Jurkat, Clone E6-1 (cell line): ENCODE measurements around the gene LHFPL6.

Source experiments
- DNase-seq: peaks from one replicate; pipeline ENCODE4 v3.0.0-alpha.2; 2011; ENCODE audit warnings: low read depth, low spot score
- H3K4me3 ChIP-seq: 2 replicates; pipeline ENCODE4 v1.5.1; 2011; ENCODE audit warnings: mild to moderate bottlenecking, low read length, control low read depth, moderate library complexity

Gene LHFPL6

DNA sequence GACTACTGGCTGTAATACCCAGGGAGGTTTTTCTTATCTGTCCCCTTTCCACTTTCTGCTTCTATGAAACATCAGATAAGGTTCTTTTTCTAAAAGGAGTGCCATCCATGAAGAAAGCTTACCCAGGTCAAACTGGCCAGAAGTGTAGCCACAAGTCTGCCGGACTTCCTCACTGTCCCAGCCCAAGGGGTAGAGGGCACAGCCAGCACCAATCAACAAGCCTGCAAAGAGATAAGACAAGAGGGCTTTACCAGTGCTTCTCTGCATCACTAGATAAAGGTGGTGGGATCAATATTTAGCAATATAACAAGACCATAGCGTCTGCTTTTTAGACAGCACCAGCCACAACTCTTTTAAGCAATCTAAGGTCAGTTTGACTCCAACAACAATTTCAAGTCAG is 224.7 kb downstream of the LHFPL6 start:
- H3K4me3 ChIP-seq = no peak overlapping the region
- no peak for DNase-seq

DNA sequence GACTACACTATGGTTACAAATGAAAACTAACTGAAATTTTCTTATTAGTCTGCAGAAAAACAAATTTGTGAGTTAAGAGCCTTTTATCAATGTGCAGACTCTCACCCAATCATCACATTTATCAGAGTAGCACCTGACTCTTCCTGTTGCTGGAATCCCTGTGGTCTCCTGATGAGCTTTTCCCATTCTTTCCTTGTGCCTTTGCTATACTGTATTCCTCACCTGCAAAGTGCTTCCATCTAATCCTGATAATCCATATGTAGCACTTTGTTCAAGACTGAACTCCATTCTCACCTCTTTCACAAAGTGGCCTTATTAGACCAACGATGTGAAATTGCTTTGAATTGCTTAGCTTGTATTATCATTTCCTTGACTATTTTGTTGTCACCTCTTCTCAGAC is 225.3 kb downstream of the LHFPL6 start:
- no peak for DNase-seq
- no peak overlapping the region for H3K4me3 ChIP-seq

DNA sequence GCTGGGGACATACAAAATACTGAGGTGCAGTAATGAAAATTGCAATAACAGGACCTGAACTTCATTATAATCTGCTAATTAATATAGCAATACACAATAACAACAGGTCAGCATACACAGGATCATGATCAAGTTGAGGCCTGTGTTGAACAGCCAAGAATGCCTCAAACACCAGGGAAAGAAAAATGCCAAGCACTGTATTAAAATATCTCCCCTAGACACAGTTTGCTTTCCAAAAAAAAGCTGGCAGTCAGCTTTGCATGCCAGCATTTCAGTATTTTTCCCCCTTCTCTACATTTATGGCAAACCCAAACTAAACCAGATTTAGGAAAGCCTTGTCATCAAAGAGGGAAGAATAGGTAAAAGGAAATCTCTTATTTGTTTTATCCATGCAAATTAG is 226.9 kb downstream of the LHFPL6 start:
- no peak for DNase-seq
- H3K4me3 ChIP-seq = no peak overlapping the region

DNA sequence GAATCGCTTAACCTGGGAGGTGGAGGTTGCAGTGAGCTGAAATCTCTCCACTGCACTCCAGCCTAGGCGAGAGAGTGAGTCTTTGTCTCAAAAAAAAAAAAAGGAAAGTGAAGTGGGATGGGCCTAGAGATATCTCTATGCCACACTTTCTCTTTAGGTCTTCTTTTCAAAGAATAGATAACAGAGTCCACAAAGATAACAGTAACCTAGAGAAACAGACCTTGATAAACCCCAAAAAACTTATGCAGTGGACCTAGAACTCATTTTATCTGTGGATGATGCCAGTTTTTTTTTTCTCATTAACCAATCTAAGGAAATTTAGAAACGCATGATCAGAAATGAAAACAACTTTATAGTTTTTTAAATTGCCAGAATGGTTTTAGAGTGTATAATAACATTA is 227.4 kb downstream of the LHFPL6 start:
- no peak for DNase-seq
- no peak overlapping the region for H3K4me3 ChIP-seq

DNA sequence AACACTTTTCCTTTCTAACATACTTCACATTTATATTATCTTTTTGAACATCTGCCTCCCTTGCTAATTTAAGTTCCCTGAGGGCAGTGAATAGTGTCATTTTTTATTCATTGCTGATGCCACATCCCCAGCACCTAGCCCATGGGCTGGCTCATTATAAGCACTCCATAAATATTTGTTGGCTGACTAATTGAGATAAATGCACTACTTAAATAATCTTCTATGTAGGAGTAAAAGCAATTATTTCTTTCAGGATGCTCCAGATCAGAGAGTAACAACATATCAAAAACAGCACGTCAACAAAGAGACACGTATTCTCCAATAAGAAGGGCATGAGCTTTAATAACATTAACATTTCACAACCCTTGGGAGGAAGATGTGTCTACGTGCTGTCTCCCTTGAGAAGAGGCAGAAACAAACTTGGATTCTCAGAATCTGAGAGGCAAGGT is 228.2 kb downstream of the LHFPL6 start:
- no peak overlapping the region for H3K4me3 ChIP-seq
- DNase-seq = no peak

DNA sequence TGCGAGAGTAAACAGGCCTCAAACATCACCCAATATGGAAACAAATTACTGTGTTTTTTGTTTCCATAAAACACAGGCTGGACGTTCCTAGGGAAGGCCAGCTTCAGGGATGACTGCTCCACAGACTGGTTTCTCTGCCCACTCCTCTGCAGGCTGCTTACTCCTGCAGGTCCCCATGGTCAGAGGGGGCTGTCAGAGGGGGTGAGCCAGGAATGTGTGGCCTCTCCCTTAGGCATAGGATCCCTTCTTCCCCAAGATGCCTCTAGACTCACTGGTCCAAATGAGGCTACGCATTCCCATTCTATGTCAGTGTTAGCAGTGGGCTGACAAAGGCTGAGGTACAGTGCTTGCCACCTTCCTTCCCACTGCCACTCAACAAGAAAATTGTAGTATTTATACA is 229.8 kb downstream of the LHFPL6 start:
- DNase-seq = no peak
- no peak overlapping the region for H3K4me3 ChIP-seq

DNA sequence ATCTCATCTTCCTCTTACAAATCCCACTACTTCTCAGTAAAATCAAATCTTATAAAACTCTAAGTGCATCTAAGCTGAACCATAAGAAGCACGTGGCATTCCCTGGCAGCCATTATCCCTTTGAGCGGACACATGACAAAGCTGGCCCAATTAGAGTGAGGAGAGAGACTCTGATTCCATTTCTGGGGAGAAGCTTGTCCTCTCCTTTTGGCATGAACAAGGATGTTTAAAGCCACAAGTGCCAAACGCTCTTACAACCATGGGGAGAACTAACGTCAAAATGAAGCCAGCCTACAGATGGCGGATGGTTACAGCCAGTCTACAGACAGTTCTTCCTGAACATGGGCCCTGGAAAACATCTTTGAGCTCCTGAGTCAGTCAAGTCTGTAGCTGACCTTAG is 231.3 kb downstream of the LHFPL6 start:
- H3K4me3 ChIP-seq = no peak overlapping the region

DNA sequence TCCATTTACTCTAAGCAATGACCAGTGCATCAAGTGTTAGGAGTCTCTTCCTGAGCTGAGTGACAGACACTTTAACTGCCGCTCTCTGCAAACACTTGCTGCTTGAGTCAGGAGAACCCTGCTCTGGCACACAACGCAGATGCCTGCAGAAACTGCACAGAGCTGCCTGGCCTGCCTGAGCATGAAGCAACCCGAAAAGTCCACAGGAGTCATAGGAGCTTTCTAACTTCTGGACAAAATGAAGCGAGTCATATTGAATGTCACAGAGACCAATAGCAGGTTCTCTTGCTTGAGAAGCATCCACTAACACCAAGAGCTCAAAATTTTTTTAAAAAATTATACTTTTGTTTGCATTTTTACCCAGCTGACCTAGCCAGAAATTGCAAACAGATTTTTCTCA is 232.4 kb downstream of the LHFPL6 start:
- H3K4me3 ChIP-seq = no peak overlapping the region
- no peak for DNase-seq

More for the DNA sequence above, 231.3 kb downstream of the LHFPL6 start:
- no peak for DNase-seq

DNA sequence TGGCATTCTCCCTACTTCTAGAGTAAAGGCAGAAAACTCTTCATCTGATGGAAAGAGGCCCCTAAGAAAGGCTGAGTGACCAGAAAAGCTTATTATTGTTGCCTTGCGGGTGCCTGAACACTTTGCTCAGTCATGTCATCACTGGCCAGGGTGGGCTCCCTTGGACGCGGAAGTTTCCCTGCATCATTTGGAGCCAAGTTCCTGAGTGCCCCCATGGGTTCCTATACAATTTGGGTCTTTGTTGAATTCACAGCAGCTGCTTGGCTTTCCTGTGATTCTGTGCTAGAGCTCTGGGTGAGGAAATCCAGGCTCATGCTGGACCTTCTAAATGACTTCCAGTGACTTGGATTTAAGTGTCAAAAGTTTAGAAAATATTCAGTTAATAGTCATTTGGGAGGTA is 232.9 kb downstream of the LHFPL6 start:
- no peak for DNase-seq
- H3K4me3 ChIP-seq = no peak overlapping the region

DNA sequence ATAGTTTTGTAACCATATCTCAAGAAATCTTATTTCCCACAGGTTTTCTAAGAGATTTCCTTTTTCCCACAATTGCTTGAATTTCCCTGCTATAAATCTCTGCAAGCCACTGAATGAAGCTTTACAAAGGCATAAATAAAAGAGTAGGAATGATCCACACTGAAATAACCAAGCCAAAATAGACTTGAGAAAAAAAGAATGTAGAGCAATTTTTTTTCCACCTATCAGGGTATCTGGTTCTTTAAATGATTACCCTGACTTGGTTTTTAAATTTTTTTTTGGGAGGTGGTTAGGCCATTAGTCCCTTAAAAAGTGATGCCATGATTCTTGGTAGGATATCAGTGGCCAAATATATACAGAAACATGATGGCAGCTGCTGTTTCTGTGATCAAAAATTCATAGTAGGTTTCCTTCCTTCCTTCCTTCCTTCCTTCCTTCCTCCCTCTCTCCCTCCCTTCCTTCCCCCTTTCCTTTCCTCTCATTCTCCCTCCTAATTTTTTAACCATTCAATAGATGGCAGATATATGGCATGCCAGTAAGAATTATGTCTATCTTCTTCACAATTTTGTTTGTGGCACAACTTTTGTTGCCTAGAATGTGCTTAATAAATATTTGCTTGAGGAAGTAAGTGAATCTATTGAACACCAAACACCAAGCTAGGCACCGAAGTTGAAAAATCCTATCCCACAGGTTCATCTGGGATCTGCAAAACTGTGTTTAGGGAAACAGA is 233.7 kb downstream of the LHFPL6 start:
- DNase-seq = no peak
- H3K4me3 ChIP-seq = no peak overlapping the region

DNA sequence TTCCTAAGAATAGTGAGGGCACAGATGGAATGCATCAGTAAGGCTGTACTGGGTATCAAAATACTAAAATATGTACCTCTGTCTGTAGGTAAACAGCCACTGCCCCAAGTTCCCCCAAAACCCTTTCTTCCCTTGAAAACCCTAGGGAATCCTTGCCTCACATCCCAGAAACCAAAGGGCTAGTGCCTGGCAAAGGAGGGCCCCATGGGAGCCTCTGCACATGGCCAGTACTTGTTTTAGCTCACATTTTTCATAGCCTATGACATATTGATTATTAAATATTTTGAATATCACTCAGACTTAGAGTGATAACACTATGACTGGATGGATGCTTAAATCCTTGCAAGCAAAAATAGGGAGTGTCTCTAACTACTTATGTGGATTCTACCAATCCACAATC is 237.1 kb downstream of the LHFPL6 start:
- H3K4me3 ChIP-seq = no peak overlapping the region
- DNase-seq = no peak

DNA sequence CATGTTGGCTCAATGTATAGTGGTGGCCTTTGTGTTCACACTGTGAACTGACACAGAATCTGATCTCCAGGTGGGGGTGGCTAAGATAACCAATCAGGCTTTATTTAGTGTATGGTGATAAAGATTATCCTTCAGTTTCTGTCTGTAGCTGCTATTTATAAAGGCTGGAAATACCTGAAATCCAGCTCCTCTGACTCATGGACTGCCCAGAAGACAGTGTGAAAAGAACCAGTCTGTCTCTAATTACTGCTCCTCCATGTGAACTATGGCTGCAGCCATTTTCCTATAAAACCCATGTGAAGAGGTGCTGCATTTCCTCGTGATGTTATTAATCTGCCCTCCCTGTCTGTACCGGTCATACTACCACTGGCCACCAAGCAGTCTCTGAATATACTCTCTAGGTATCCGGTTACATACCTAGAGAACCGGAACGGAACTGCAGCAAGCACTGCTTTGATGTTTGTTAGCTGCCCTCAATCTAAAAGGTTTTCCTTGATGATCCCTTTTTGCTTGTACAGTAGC is 238.0 kb downstream of the LHFPL6 start:
- DNase-seq = no peak
- H3K4me3 ChIP-seq = no peak overlapping the region

DNA sequence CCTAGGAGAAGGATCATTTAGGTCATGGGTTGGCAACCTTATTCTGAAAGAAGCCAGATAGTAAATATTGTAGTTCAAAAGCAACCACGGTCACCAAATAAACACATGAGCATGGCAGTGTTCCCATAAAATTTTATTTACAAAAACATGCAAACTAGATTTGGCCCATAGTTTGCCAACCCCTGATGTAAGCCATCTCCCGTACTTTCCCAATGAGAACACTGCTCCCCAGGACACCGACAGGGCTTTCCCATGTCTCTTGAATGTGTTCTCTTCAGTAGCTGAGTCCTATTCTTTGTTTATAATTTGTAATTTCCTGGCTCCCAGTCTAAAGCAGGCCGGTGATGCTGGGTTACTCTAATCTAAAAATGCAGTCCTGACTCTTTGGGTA is 239.6 kb downstream of the LHFPL6 start:
- DNase-seq = no peak

DNA sequence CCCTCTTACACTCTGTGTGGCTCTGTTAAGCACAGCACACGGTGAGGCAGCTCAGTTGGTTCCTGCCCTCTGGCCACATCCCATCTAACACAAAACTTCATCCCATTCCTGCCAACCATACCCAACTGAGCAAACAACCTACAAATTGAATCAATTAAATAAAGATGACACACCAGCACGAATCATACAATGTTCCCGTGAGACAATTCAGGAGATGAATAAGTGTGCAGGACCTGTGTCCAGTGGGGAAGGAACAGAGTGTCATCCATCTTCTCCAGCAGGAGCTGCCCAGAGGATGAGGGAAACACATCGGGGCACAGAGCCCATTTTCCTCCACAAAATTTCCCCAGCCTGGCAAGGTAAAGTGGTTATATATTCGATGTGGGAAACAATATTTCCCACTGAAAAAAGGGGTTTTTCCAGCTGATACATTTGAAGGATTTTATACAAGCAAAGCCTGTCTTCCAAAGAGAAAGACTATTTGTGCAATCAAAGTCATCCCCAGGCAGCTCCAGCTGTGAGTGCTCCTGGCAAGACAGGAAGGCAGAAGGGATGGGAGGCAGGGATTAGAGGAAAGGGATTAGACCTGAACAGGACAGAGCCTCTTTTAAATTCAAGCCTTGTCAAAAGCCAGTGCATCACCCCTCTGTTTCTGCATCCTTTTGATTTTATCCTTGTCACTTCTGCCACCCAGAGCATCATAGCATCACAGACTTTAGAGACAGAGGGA is 240.2 kb downstream of the LHFPL6 start:
- no peak overlapping the region for H3K4me3 ChIP-seq
- no peak for DNase-seq

More for the DNA sequence above, 239.6 kb downstream of the LHFPL6 start:
- H3K4me3 ChIP-seq = no peak overlapping the region

DNA sequence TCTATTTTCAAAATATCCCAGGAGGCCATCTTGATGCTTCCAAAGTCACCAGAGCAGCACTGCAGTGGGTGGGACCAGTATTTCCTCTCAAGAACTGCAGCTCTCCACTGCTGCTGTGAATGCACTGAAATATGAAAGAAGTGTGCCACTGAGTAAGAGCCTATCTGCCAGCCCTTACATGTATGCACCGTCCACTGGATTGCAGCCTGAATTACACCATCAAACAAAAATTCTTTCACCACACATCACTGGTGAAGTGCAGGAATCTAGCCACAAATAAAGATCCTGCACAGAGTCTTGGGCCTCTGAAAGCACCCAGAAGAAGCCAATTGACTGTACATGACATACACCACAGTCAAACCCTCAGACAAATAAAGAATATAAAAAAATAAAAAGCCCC is 249.0 kb downstream of the LHFPL6 start:
- no peak overlapping the region for H3K4me3 ChIP-seq
- DNase-seq = no peak

DNA sequence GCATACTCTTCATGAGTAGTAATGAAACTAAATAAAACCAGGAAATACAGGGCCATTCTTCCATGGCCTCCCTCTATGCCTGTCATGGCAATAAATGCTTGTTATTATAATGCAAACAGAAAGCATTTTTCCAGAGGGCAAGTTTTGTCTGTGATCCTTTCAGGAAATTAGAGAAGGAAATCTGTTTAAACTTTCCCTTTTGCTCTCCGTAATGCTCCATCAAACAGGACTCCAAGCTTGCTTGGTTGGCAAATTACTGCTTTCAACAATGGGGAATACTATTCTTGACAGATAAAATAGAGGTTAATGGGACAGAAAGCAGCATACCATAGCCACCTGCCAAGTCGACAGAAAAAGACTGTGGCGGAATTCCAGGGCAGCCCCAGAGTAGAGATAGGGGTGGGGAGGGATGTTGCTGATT is 252.5 kb downstream of the LHFPL6 start:
- H3K4me3 ChIP-seq = no peak overlapping the region
- no peak for DNase-seq

DNA sequence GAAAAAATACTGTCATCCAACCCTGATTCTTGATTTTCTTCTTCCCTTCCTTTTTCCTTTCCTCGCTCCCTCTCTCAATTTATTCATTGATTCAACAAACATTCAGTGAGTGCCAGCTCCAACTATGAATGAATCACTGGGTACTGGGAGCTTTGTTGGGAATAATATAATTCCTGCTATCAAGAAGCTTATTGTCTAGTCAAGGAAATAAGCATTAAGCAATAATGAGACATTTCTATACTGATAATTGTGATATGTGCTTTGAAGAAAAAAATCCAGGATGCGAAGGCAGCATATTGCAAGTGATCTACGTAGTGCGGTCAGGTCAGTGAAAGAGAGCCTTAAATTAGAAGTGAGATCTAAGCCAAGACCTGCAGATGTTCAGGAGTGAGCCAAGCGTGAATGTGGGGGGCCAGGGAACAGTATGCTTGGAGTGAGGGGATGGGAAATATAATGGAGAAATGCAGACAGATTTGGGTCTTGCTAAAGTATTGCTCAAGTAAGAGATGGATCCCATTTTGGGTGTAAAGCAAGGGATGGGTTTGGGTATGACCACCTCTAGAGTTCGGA is 253.5 kb downstream of the LHFPL6 start:
- H3K4me3 ChIP-seq = no peak overlapping the region
- DNase-seq = no peak

DNA sequence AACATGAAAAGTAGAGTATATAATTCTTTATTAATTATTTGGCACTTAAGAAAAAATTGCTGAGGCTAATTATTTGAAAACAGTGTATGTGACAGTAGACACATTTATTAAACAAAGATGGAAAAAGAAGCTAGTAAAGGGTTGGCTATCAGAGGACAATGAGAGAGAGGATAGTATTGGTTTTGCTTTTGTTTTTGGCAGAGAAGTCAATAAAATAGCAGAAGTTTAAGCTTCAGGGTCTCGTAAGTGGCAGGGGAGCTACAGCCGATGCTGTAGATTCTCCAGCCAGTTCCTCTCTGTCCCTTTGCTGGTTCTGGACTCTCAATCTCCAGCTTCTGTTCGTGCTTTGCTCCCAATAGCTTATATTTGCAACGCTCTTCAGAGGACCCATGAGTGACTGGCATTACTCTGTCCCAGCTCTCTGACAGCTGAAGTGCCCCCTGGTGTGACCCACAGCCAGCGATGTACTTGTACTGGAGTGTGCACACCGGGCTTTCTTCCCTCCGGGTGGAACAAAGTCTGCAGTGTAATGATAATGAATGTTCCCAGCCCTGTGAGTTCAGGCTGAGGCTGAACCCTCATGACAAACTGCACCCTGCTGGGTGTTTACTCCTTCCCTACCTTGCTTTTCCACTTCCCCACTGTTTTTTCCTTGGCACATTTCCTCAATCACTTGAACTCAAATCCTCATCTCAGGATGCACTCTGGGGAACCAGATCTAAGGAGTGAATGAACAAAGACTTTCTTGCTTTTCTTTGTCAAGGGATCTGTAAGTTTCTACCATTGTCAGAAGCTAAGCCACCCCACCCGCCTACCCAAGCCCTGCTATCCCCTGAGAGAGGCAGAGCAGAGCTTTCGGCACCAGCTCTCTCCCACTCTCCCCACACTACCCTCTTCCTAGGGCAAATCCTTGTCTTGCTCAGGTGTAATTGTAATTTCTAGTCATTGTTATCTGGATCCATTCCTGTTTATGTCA is 254.8 kb downstream of the LHFPL6 start:
- H3K4me3 ChIP-seq = no peak overlapping the region
- DNase-seq = no peak

DNA sequence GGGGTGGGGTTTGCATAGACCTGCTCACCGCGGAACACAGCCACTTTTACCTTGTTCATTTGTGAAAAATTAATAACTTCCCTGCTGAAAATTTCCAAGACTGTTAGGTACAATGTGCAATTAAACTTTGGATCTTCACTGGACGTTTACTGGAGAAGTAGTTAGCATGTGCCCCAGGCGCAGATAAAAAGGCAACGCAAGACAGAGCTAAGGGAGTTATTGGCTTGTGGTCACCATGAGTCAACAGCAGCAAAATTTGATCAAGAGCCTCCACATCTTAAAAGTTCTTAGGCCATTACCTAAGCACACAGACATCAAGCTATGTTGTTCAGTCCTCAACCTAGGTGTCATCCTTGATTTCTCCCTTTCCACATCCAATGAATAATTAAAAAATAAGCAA is 257.0 kb downstream of the LHFPL6 start:
- DNase-seq = no peak
- no peak overlapping the region for H3K4me3 ChIP-seq
